SK-N-DZ (cell line): ENCODE data around the gene NMS.

Experiments
- DNase-seq: peaks from one replicate; pipeline ENCODE4 v3.0.0-alpha.2; 2015; ENCODE audit warnings: low spot score

Gene NMS

DNA sequence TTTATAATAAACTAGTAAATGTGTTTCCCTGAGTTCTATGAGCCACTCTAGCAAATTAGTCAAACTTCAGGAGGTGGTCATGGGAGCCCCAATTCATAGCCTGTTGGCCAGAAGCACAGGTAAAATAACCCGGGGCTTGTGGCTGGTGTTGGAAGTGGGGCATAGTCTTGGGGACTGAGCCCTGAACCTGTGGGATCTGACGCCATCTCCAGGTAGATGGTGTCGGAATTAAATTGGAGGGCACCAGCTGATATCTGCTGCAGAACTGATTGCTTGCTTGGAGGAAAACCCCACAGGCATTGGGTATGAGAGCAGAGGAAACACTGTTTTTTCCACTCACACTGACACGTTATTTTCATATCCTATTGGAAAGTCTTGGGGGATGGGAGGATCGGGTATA, 14.1 kb downstream of the NMS start:
- DNase-seq: no peak

DNA sequence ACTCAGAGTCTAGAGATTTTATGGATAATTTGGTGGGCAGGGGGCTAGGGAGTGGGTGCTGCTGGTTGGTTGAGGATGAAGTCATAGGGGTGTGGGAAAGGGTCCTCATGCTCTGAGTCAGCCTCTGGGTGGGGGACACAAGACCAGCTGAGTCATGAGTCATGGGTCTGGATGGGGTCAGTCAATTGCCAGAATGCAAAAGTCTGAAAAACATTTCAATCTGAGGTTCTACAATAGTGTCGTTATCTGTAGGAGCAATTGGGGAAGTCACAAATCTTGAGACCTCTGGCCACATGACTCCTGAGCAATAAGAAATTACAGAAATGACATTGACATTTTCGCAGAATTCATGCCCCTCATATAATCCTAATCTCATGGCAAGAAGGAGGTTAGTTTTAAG, 15.1 kb downstream of the NMS start:
- no peak for DNase-seq

DNA sequence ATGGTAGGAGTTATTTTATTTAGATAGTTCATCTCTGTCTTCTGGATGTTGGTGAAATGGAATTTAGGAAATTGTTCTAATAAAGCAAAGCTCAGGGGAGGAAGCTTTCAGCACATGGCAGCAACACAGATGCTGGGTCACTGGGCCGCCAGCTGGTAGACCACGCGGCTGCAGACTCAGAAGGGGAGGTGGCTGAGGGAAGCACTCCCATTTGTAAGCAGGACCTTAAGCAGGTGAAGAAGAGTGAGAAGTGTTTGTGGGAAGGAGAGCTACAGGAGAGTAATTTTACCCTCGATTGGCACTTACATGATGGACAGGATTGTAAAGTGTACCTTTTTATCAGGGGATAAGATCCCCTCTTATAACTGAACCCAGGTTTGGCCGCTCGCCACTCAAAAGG, 24.4 kb downstream of the NMS start:
- DNase-seq: no peak

DNA sequence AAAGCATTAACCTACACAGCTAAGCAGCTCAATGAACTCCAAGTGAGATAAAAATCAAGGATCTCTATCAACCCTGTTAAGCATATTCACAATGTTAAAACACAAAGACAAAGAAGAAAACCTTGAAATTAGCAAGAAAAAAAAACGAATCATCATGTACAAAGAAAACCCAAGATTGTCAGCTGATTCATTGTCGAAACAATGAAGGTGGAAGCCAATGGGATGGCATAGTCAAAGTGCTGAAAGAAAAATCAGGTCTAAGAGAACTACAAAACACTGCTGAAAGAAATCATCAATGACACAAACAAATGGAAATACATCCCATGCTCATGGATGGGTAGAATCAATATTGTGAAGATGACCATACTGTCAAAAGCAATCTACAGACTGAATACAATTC, 32.5 kb downstream of the NMS start:
- DNase-seq: no peak

DNA sequence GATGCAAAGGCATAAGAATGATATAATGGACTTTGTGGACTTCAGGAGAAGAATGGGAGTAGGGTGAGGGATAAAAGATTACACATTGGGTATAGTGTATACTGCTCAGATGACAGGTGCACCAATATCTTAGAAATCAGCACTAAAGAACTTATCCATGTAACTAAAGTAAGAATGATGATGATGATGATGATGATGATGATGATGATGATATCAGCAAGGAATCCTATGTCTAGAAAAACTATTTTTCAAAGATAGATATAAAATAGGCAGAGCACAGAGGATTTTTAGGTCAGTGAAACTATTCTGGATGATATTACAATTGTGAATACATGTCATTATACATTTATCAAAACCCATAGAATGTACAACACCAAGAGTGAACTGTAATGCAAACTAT, 34.3 kb downstream of the NMS start:
- DNase-seq: no peak

DNA sequence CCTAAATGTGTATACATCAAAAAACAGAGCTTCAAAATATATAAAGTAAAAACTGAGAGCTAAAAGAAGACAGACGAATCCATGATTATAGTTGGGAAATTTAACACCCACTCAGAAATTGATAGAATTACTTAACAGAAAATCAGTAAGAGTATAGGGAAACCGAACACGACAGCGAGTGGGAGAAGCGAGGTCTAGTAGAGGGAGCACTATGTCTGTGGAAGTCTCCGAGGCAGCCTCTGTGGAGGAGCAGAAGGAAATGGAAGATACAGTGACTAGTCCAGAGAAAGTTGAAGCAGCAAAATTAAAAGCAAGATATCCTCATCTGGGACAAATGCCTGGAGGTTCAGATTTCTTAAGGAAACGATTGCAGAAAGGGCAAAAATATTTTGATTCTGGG, 38.8 kb downstream of the NMS start:
- no peak for DNase-seq

DNA sequence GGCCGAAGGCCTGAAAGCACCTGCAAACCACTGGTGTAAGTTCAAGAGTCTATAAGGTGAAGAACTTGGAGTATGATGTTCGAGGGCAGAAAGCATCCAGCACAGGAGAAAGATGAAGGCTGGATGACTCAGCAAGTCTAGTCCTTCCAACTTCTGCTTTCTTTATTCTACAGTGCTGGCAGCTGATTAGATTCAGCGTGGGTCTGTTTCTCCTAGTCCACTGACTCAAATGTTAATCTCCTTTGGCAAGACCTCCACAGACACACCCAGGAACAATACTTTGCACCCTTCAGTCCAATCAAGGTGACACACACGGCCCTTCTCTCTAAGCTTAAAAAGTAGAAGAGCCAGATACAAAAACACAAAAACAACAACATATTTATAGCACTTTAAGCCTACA, 43.4 kb downstream of the NMS start:
- no peak for DNase-seq

DNA sequence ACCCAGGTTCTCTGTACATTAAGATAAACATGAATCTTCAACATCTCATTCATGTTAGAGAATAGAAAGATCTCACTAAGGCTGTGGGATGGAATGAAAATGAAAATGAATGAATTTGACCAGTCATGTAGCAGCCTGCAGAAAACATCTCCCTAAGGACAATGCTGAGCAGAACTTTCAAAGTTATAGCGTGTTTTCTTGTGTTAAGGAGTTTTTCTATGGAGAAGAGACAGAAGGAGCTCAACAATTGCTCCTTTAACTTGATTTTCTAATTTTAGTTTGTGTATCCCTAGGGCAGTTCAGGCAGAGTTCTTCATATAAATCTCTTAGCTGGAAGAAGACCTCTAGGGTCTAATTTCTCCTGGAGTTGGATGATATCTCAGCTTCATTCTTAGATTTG, 47.3 kb downstream of the NMS start:
- DNase-seq: no peak

DNA sequence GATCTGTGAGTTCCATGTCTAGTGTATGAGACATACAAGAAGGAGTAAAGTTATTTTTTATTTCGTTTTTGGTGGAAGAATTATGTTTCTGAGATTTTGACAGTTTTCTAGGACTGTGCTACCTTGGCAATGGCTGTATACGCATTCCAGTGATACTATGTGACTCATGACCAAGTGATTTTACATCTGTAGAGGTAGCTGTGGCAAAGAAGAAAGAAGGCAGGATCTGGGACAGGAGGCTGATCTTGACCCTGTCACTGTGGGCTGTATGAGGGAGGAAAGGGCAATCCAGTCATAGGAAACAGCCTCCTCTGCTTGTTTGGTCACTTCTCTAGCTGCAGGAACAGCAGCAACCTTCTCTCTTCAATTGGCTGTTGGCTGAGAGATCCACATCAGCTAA, 48.5 kb downstream of the NMS start:
- no peak for DNase-seq

DNA sequence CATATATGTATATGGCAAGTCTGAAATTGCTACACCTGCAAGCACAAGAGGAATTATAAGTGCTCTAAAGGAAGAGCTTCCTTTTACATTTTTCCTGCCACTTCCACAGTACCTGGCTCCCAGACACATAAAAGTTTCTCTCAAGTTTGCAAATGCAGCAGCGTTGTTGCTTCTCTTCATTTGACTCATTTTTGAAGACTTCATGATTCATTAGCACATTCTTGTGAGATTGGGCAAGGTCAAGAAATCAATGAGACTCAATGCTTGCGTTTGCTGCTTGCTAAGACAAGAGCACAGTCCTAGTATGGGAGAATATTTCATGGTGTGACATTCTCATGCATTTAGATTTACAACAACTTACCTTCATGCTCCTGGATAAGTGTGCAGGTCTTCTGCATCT, 49.9 kb downstream of the NMS start:
- DNase-seq: no peak

DNA sequence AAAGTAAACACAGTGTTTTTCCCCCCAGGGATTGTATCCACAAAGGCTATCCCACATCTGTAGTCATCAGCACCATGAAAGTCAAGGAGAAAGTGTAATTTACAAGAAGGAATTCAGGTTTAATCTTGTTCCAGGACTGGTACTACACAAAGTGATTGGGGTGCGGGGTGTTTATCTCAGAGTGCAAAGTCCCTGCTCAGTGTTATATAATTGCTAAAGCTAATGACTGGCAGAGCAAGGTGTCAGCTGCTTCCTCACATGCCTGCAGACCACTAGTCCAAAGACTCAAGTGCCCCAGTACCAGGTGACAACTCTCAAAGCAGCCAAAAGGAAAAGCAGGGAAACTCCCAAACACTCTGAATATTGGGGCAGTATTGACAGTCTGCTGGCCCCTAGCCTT, 52.1 kb downstream of the NMS start:
- no peak for DNase-seq

DNA sequence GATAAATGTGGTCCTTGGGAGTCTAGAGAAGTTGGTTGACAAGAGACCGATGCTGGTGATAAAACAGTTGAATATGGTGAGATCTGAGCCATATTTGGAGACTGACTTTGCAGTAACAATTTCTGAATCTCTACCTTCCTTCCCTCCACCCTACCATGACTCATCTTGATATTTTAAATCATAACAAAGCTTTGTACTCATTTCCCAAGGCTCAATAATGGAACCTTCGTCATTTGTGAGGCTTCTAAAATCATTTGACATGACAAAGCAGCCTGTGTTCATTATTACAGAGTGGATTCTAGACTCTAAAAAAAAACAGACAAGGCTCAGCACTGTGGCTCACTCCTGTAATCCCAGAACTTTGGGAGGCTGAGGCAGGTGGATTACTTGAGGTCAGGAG, 54.0 kb downstream of the NMS start:
- DNase-seq: no peak

DNA sequence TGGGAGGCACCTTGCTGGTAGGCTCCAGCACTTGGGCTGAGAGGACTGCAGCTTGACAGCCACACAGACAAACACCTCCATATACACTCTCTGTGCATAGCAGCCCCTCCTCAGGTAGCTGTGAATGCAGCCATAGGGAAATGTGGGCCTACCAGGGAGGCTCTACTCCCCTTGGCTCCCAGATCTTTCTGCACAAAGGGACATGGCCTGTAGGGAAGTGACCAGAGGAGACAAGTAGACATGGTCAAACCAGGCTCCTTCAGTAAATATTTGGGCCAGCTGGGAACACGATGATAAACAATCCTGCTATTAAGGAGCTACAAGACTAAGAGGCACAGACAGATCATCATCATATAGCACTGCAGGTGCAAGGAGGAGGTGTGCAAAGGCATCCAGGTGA, 56.6 kb downstream of the NMS start:
- DNase-seq: no peak

DNA sequence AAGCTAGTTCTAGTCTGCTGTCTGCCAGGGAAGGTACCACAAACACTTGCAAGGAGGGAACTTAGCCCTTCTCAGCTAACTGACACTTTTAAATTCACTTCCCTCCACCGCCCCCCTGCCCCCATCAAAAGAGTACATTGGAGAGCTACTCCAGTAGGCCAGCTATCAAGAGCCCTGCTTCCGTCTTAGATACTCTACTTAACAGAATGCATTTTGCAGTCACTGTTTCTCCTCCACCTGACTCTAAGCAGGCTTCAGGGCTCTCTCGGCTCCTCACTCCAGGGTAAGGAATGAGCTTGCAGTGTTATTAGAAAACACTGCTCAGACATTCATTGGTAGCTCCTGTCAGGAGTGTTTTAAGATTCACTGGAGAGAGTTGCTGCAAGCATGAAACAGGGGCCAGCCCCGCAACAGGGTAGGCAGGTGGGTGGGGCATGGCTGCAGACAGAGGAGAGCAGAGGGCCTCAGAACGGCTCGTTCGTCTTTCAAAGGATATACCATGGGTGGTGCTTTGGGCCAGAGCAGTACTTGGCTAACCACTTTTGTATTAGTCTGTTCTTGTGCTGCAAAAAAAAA, 57.2 kb downstream of the NMS start:
- DNase-seq: no peak

DNA sequence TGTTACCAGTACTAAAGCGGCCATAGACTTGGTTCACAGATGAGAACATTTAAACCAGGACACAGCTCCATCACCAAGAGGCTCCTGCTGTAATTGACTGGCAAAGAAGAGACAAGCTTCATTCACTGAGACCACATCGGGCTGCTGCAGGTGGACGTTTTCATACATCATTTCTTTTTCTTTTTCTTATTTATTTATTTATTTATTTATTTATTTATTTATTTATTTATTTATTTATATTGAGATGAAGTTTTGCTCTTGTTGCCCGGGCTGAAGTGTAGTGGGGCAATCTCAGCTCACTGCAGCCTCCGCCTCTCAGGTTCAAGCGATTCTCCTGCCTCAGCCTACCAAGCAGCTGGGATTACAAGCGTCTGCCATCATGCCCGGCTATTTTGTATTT, 58.9 kb downstream of the NMS start:
- no peak for DNase-seq

DNA sequence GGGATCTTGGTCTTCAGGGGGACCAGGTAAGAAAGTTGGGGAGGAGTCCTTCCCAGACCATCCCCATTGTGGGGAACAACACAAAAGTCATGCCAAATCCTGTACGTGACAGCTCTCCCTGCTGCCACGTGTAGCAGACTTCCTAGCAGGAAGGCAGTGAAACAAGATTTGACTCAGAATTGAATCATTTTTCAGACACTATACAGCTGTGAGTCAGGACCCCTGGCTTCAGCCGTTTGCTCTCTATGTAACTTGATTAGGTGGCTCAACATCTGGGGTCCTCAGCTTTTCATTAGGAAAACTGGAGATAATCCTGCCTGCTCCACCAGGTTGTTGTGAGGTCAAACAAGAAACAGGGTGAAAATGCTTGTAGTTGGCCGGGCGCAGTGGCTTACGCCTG, 59.6 kb downstream of the NMS start:
- no peak for DNase-seq
